Peyer's patch (tissue), 4 donors: ENCODE measurements around the gene NDUFS8. TPM values are rescaled to one million over a fixed set of nuclear protein-coding genes. Genes with fewer than 3 reads are reported as not detected.

Experiments used
- DNase-seq, 3 donors: peaks; one replicate each; pipeline ENCODE4 v3.0.0-alpha.2; 2017 to 2019
- H3K27ac ChIP-seq, 4 donors: fragments of 200-600 bp; sonication (generic); one replicate each; pipeline ENCODE4 v1.5.1; 2016 to 2019
- H3K27me3 ChIP-seq, 2 donors: fragments of 200-600 bp; sonication (generic); one replicate each; pipeline ENCODE4 v1.5.1; 2019
- H3K36me3 ChIP-seq, 3 donors: fragments of 200-600 bp; sonication (generic); one replicate each; pipeline ENCODE4 v1.5.1; 2016 to 2019
- H3K4me1 ChIP-seq, 4 donors: fragments of 200-600 bp; sonication (generic); one replicate each; pipeline ENCODE4 v1.5.1; 2016 to 2019
- H3K4me3 ChIP-seq, 4 donors: fragments of 200-600 bp; sonication (generic); 1 replicate in 3 of 4; 2 replicates in 1 of 4; pipeline ENCODE4 v1.5.1; 2016 to 2019; ENCODE audit warnings: mild to moderate bottlenecking in 1 of 4
- H3K9me3 ChIP-seq, 4 donors: fragments of 200-600 bp; sonication (generic); one replicate each; pipeline ENCODE4 v1.5.1; 2016 to 2019; ENCODE audit warnings: mild to moderate bottlenecking in 1 of 4
- CTCF ChIP-seq, 6 experiments: fragments of 450-650 bp in 4 of 6; fragments of 200-600 bp in 2 of 6; sonication (generic) in 1 of 6; IDR thresholded peaks; one replicate each; pipeline ENCODE4 v1.5.1; 2017 to 2019; ENCODE audit warnings: antibody characterized with exemption in 6 of 6, mild to moderate bottlenecking in 3 of 6, moderate library complexity in 1 of 6
- POLR2A ChIP-seq, 2 donors: fragments of 450-650 bp; IDR thresholded peaks; one replicate each; pipeline ENCODE4 v1.5.1; 2017; ENCODE audit warnings: antibody characterized with exemption in 2 of 2, mild to moderate bottlenecking in 2 of 2, moderate library complexity in 2 of 2
- total RNA-seq, 4 donors: library from RNA; depleted of rRNA; stranded (reverse); fragments of >200 nt; gene quantifications; one replicate each; pipeline ENCODE4 v1.1.0, GENCODE V29; 2016

Gene NDUFS8
- total RNA-seq, 4 donors from 2014 or later, result 153 to 195 (median 162) TPM

- H3K4me1 ChIP-seq, result no peaks in the 10 kb centered on the region
- H3K4me3 ChIP-seq, result no peak overlapping the region
- peaks cover 0 to 59% (median 0%) of the 10 kb centered on the region in 3 donors for H3K36me3 ChIP-seq
- H3K9me3 ChIP-seq, result no peaks in the 10 kb centered on the region
- H3K27ac ChIP-seq, result no peak overlapping the region
- DNase-seq, result no peak
- TF ChIP-seq CTCF (IDR thresholded peaks at IDR 0.05), result no peak
- TF ChIP-seq POLR2A (IDR thresholded peaks at IDR 0.05), result no peak
- no peaks in the 10 kb centered on the region for H3K27me3 ChIP-seq
Observed at GRCh38 chr11:68052137-68052873, 21.8 kb downstream of the NDUFS8 start.

- TF ChIP-seq CTCF (IDR thresholded peaks at IDR 0.05), result no peak
- no peak for TF ChIP-seq POLR2A (IDR thresholded peaks at IDR 0.05)
- Histone ChIP-seq H3K27ac (no peak overlapping the region), H3K4me1 (no peaks in the 10 kb centered on the region), H3K9me3 (no peaks in the 10 kb centered on the region), H3K4me3 (no peak overlapping the region), H3K27me3 (no peaks in the 10 kb centered on the region), H3K36me3 (peaks cover 0 to 57% (median 0%) of the 10 kb centered on the region in 3 donors)
- no peak for DNase-seq
Observed at GRCh38 chr11:68053117-68053516, 22.6 kb downstream of the NDUFS8 start.

GRCh38 chr11:68053981-68054812, 23.7 kb downstream of the NDUFS8 start:
- Histone ChIP-seq H3K36me3 (peaks cover 0 to 56% (median 0%) of the 10 kb centered on the region in 3 donors), H3K27me3 (no peaks in the 10 kb centered on the region)
- TF ChIP-seq POLR2A (IDR thresholded peaks at IDR 0.05), result no peak
- TF ChIP-seq CTCF (IDR thresholded peaks at IDR 0.05), result no peak

GRCh38 chr11:68056317-68057285, 26.1 kb downstream of the NDUFS8 start:
- Histone ChIP-seq H3K36me3 (peaks cover 0 to 51% (median 0%) of the 10 kb centered on the region in 3 donors), H3K27me3 (no peaks in the 10 kb centered on the region), H3K27ac (no peak overlapping the region), H3K9me3 (no peaks in the 10 kb centered on the region), H3K4me1 (no peaks in the 10 kb centered on the region), H3K4me3 (no peak overlapping the region)
- no peak for DNase-seq
- TF ChIP-seq CTCF (IDR thresholded peaks at IDR 0.05) (no peak), POLR2A (IDR thresholded peaks at IDR 0.05) (no peak)

More at GRCh38 chr11:68053981-68054812, 23.7 kb downstream of the NDUFS8 start:
- no peak for DNase-seq
- H3K27ac ChIP-seq, result no peak overlapping the region
- no peak overlapping the region for H3K4me3 ChIP-seq
- no peaks in the 10 kb centered on the region for H3K9me3 ChIP-seq
- H3K4me1 ChIP-seq, result no peaks in the 10 kb centered on the region

GRCh38 chr11:68057807-68058206, 27.3 kb downstream of the NDUFS8 start:
- H3K27ac ChIP-seq, result no peak overlapping the region
- H3K9me3 ChIP-seq, result no peaks in the 10 kb centered on the region
- no peak overlapping the region for H3K4me3 ChIP-seq
- no peaks in the 10 kb centered on the region for H3K27me3 ChIP-seq
- H3K36me3 ChIP-seq, result peaks cover 0 to 51% (median 0%) of the 10 kb centered on the region in 3 donors
- TF ChIP-seq POLR2A (IDR thresholded peaks at IDR 0.05), result no peak
- TF ChIP-seq CTCF (IDR thresholded peaks at IDR 0.05), result no peak
- DNase-seq, result peak in 1 of 3 donors; percentile 32
- H3K4me1 ChIP-seq, result no peaks in the 10 kb centered on the region
